HG02870 (cell line): ENCODE results near the gene DOK3.

Experiments used
- ATAC-seq: cut with Tn5 transposase; IDR thresholded peaks from one replicate; pipeline ENCODE4 v1.9.1; 2021; ENCODE audit warnings: mild to moderate bottlenecking, moderate library complexity; ENCODE audit not compliant: unreplicated experiment

Gene DOK3

GRCh38 chr5:177452688-177453638 is 56.7 kb downstream of the DOK3 start:
- ATAC-seq = no peak
